Activated T-cell treated with anti-CD3 and anti-CD28 coated beads for 48 hours (primary cell): ENCODE results near the gene PLXNA2.
A peak's percentile ranks its signal among the peaks of the same experiment; 100 is the strongest.

Experiments
- DNase-seq: peaks from one replicate; pipeline ENCODE4 v3.0.0-alpha.2; 2020; ENCODE audit warnings: low read depth

Gene PLXNA2

GRCh38 chr1:208243967-208244916 is at the start of gene PLXNA2:
PLXNA2 (minus strand) TSS chr1:208244384; CDS start chr1:208217922, 26,462 bp downstream.
- peak; percentile 25 for DNase-seq

GRCh38 chr1:208292908-208293307 is 48.7 kb upstream of the PLXNA2 start:
- no peak for DNase-seq

GRCh38 chr1:208291923-208292711 is 47.9 kb upstream of the PLXNA2 start:
- no peak for DNase-seq

GRCh38 chr1:208291129-208291528 is 46.9 kb upstream of the PLXNA2 start:
- no peak for DNase-seq

GRCh38 chr1:208289716-208290115 is 45.5 kb upstream of the PLXNA2 start:
- DNase-seq = no peak

- DNase-seq = no peak
Observed at GRCh38 chr1:208288495-208288894, 44.3 kb upstream of the PLXNA2 start.

- no peak for DNase-seq
Observed at GRCh38 chr1:208280681-208281450, 36.7 kb upstream of the PLXNA2 start.

- no peak for DNase-seq
Observed at GRCh38 chr1:208279826-208280588, 35.8 kb upstream of the PLXNA2 start.

- no peak for DNase-seq
Observed at GRCh38 chr1:208278638-208279037, 34.5 kb upstream of the PLXNA2 start.

GRCh38 chr1:208276757-208277435 is 32.7 kb upstream of the PLXNA2 start:
- DNase-seq = no peak

GRCh38 chr1:208275083-208275482 is 30.9 kb upstream of the PLXNA2 start:
- no peak for DNase-seq

- no peak for DNase-seq
Observed at GRCh38 chr1:208273386-208274017, 29.3 kb upstream of the PLXNA2 start.

GRCh38 chr1:208272713-208273112 is 28.5 kb upstream of the PLXNA2 start:
- no peak for DNase-seq

- DNase-seq = no peak
Observed at GRCh38 chr1:208272311-208272710, 28.1 kb upstream of the PLXNA2 start.

GRCh38 chr1:208271236-208271635 is 27.1 kb upstream of the PLXNA2 start:
- DNase-seq = no peak

GRCh38 chr1:208270651-208271141 is 26.5 kb upstream of the PLXNA2 start:
- DNase-seq = no peak

- DNase-seq = no peak
Observed at GRCh38 chr1:208269338-208269666, 25.1 kb upstream of the PLXNA2 start.

- DNase-seq = no peak
Observed at GRCh38 chr1:208268541-208269337, 24.6 kb upstream of the PLXNA2 start.

- DNase-seq = no peak
Observed at GRCh38 chr1:208265525-208265924, 21.3 kb upstream of the PLXNA2 start.

- DNase-seq = no peak
Observed at GRCh38 chr1:208265122-208265469, 20.9 kb upstream of the PLXNA2 start.
